ENCODE data around the gene CCDC13.
"Not testable (repeated sequence)": the region's sequence is repeated elsewhere in the genome, so short reads cannot be mapped to it uniquely, and the experiment has no call there.

Gene CCDC13, protein sequence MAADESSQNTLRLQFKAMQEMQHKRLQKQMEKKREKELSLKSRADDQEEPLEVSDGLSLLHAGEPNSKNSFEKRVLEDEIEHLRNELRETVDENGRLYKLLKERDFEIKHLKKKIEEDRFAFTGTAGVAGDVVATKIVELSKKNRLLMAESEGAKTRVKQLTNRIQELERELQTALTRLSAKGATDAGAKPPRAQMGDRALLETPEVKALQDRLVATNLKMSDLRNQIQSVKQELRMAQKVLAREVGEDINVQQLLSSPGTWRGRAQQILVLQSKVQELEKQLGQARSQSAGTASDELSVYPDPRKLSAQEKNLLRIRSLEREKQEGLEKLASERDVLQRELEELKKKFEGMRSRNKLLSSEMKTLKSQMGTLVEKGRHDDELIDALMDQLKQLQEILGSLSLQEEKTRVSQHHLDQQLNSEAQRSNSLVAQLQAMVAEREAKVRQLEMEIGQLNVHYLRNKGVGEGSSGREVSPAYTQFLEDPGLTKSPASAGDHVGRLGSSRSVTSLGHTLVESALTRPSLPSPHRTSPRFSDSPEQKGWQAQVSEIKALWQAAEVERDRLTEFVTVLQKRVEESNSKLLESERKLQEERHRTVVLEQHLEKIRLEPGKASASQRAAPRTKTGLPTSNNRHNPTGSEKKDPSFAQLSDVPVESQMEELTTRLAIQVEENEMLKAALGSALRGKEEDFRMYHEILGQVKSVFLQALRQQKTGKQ

DNA sequence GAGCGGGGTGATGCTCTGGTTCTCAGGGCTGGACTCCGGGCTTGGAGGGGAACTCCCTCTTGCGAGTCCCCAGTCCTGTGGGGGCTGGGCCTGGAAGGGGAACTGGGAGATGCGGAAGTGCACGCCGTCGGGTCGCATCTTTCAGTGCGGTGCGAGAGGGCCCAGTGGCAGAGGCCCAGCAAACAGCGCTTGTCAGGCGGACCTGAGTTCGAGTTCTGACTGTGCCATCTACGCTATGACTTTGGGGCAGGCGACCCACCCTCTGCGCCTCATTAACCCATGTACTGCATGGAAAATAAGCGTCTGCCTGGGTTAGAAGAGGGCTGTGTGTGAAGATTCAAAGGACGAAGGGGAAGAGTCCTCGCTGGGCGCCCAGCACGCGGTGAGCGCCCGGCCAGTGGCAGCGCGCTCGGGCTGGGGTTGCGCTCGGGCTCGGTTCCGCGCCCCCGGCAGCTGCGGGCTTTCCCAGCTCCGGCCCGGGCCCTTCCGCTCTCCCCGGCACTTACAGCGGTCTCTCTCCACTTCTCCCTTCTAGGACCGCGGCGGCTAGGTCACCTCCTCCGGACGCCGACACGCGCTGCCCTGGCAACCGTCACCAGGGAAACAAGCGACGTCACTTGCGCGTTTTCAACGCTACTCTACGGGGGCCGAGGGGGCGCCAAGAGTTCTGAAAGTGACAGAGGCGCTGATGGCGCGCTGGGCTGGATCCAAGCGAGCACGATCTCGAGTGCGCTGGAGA, at the start of gene CCDC13:
Gene CCDC13 (minus strand): TSS at position 584 of the 739 bp plus-strand sequence. CDS start 14,908 bp downstream, outside the sequence.
- DNase-seq, result peak; percentile 78 to 87

DNA sequence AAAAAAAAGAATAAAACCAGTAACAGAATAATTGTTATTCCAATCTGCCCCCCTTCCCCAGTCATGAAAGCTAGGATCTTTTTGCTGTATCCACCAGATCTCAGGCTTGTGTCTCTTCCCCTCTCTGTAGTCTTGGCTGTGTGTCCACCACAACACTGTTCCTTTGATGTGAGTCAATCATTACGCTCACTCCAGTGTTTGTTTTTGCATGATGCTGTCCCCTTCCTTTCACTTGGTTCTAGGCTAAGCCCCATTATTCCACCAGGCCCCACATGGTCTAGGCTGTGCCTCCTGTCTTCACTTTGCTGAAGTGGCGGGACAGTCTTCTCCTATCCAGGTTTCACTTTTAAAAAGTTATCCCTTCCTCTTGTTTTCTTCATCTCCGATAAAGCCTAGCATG, 49.8 kb upstream of the CCDC13 start:
- DNase-seq, result no peak

DNA sequence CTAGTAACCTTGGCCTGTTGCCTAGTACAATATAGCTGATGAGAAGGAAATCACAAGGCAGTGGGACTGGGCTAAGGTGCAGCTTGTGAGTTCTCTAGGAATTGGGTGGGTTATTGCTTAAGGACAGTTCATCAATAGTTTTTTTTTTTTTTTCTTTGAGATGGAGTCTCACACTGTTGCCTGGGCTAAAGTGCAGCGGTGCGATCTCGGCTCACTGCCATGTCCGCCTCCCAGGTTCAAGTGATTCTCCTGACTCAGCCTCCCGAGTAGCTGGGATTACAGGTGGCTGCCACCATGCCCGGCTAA, 47.6 kb upstream of the CCDC13 start:
- no peak for DNase-seq

DNA sequence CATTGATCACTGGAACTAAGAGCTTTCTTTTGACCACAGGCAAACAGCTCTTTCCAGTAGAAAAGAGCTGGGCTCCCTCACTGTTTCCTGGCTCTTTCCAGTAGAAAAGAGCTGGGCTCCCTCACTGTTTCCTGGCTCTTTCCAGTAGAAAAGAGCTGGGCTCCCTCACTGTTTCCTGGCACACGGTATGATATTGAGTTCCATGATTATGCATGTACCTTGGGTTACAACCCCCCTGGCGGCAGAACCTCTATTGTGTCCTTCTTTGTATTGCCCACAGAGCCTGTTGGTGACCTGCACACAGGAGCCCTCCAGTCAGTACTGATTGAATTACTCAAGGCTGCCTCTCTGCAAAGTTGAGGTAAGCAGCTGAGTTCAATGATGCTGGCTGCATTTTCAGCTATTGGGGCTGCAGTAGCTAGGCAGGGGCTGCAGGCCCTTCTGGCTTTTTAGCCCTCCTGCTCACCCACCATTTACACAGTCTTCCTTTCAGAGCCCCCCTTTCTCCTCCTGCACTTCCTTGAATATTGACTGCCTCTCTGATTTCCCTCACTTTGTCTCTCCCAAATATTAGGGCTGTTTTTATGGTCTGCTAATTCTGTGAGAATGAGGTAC, 46.4 kb upstream of the CCDC13 start:
- DNase-seq, result no peak

DNA sequence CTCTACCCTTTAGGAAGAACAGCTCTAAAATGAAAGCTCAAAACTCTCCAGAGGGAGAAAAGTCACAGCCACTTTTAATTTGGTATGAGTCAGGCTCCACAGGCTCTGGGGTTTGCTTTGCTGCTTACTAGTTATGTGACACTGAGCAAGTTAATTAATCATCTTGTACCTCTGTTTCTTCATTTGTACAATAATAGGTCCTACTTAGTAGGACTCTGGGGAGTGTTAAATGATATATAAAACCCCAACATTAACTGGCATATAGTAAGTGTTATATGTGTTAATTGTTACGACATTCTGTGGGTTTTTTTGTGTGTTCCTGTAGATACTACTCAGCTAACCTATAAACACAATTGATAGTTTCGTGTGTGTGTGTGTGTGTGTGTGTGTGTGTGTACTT, 42.8 kb upstream of the CCDC13 start:
- DNase-seq, result no peak

DNA sequence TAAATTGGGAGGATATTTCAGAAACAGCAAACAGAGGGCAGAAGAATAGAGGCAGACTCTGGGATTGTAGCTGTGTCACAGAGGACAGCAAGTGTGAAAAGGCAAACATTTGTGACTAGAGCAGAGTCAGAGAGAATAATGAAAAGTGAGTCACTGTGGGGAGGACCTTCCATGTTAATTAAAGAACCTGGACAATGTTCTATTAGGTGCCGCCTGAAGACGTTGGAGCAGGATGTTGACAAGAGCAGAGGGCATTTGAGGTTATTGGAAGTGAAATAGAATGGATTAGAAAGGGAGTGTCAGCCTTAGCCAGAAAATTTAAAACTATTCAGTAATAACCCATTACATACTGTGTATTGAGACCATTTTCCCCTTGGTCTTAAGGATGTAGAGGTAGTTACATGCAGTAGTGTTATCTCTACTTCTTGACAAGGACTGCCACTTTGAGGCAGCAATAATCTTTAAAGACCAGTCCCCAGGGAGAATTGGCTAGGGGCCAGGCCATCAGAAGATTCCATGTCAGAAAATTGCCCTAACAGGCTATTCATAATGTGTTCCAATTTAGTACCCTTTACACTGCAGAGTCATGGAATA, 42.0 kb upstream of the CCDC13 start:
- DNase-seq, result no peak

DNA sequence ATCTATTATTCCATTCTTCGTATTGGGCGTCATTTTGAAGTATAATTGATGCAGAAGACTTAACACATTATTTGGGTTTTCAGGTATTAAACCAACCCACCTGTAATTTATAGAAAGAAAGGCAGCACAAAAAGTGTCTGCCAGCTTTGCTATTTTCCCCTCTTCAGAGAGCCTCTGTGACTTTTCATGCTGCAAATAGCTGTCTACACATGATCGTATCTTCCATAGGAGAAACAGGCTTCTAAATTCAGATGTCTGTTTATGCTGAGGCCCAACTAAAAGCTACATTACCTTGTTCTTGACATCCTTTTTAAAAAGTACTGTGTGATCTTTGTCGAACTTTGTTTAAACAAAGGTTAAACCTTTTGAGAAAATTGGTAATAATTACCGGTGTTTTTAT, 41.2 kb upstream of the CCDC13 start:
- DNase-seq, result no peak

DNA sequence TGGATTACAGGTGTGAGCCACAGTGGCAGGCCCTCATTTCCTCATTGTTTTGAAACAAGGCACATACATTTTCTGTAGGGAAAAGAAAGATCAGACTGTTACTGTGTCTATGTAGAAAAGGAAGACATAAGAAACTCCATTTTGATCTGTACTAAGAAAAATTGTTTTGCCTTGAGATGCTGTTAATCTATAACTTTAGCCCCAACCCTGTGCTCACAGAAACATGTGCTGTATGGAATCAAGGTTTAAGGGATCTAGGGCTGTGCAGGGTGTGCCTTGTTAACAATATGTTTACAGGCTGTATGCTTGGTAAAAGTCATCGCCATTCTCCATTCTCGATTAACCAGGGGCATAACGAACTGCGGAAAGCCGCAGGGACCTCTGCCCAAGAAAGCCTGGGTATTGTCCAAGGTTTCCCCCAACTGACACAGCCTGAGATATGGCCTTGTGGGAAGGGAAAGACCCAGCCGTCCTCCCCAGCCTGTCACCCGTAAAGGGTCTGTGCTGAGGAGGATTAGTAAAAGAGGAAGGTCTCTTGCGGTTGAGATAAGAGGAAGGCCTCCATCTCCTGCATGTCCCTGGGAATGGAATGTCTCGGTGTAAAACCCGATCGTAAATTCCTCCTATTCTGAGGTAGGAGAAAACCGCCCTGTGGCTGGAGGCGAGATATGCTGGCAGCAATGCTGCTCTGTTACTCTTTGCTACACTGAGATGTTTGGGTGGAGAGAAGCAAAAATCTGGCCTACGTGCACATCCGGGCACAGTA, 38.2 kb upstream of the CCDC13 start:
- not testable (repeated sequence) for DNase-seq

DNA sequence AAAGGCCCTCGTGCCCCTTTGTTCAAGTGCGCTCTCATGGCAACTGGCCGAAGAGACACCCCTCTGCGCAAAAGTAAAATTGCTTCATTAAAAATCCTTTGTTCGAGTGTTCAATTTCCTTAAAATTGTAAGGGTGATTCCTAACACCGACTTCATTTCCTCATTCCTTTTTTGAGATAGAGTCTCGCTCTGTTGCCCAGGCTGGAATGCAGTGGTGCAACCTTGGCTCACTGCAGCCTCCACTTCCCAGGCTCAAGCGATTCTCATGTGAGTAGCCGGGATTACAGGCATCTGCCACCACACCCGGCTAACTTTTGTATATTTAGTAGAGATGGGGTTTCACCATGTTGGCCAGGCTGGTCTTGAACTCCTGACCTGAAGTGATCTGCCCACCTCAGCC, 37.7 kb upstream of the CCDC13 start:
- not testable (repeated sequence) for DNase-seq

DNA sequence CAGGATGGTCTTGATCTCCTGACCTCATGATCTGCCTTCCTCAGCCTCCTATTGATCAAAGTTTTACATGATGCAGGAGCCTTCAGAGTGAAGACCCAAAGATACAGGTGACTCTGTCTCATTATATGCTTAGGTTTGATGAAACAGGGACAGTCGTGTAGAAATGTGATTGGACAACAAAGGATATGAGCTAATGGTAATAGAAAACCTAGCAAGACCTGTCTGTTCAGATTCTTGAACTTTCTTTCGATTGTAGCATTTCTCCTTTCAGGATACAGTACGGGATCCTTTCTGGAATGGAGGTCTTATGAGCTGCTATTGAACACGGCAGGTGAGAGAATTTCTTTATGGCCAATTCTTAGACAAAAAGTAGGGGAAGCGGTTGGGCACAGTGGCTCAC, 36.1 kb upstream of the CCDC13 start, which contains the start of gene ACKR2:
Gene ACKR2 (plus strand): TSS at position 244 of the 400 bp plus-strand sequence. CDS start 55,058 bp downstream, outside the sequence.
- DNase-seq, result no peak

DNA sequence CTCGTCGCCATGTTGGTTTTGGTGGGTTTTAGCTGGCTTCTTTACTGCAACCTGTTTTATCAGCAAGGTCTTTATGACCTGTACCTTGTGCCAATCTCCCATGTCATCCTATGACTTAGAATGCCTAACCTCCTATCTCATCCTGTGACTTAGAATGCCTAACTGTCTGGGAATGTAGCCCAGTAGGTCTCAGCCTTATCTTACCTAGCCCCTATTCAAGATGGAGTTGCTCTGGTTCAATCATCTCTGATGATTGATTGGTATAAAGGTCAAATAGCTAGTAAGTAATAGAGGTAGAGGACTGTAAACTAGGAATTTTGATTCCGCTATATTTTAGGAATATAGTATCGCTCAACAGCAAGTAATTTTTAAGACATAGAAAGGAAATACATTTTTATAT, 34.9 kb upstream of the CCDC13 start:
- DNase-seq, result no peak

DNA sequence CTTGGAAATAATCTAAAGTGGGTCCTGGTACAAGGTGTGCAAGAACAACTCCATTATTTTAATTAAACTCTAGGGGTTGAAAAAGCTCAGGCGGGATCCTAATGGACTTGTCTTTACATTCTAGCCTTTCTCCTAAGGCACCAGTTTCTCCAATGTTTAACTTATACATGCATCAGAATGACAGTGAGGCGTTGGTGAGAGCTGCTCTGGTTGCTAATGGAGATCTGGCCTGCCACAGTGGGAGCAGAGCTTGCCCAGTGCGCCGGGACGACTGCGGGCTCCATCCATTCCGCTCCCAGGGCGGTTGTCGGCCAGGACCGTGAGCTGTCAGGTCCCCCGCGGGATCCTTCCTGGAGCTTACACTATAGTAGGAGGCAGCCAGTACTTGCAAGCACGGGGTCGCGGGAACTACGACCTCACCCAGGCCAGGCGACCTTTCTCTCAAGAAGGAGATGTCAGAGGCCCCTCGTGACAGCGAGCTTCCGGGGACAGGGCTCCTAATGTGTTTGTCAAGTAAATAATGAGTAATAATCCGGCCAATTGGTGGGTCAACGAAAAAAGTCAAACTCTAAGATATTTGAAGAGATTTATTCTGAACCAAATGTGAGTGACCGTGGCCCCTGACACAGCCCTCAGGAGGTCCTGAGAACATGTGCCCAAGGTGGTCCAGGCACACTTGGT, 32.2 kb upstream of the CCDC13 start:
- DNase-seq, result no peak

DNA sequence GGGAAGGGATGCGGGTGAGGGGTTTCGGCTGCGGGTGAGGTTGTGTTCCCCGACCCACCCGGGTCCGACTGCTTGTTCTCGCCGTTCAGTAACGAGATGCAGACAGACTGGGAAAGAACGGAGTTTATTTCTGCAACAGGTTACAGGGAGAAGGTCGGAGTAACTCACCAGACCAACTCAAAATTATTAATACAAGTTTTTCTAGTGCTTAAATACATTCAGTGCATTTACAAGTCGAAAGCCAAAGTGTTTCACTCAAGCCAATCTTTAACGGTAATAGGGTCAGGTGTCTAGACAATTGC, 31.7 kb upstream of the CCDC13 start:
- no peak for DNase-seq

DNA sequence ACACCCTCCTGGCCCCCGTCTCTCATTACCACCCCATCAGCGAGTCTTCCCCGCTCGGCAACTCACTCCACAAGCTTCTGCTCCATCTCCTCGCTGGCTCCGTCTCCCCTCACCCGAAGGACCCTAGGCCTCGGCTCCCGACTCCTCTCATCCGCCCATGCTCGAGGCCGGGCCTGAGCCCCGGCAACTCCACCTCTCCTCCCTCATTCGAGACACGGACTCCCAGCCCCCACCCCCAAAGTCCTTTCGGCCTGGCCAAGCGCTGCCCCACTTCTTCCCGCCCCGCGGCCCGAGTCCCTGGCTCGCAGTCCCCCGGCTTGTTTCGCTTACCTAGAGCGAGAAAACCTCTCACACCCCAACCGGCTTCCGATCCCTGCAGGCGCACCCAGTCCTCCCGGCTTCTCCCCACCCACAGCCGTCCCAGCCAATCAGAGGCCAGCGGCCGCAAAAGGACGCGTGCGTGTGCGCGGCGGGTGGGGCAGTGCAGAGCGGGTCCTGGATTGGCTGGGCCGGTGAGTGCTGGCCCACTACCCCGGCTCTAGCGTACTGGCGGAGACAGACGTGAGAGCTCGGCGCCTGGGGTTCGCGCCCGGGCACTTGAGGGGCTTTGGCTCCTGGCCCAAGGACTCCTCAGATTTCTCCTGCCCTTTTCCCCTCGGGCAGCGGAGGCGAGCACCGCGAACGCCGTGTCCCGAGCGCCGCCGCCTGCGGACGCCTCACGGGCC, 31.2 kb upstream of the CCDC13 start, which contains the start of gene HIGD1A:
Gene HIGD1A (minus strand): TSS at position 385 of the 725 bp plus-strand sequence. CDS start 10,237 bp downstream, outside the sequence.
- DNase-seq, result peak; percentile 94 to 95

DNA sequence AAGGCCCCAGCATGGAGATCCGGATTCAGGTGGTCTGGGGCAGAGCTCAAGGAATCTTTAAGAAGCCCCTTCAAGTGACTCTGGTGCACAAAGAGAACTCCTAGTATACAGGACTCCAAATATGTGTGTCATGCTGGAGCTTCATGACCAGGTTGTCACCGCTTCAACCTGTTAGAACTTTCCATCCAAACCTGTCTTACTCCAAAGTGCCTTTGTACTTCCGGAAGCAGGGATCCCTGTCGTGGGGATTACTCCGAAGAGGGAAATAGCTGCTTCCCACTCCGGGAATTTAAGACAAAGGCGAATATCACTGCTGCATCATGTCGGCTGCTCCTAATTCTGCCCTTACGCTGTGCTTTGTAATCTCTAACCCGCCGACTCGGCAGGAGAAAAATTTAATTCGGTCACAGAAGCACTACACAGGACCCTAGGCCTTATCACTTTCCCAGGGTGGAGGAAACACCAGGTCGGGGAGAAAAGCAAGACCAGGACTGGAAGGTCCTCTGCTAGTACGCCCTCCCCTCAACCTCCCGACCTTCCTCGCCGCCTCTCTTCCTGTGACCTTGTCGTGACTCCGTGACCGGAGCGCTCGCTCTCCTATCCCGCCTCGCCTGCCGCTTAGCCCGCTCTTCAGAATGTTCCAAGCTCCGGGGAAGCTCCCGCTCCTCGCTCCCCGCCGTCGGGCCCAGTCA, 30.5 kb upstream of the CCDC13 start:
- DNase-seq, result peak in 1 of 2 experiments; percentile 72

DNA sequence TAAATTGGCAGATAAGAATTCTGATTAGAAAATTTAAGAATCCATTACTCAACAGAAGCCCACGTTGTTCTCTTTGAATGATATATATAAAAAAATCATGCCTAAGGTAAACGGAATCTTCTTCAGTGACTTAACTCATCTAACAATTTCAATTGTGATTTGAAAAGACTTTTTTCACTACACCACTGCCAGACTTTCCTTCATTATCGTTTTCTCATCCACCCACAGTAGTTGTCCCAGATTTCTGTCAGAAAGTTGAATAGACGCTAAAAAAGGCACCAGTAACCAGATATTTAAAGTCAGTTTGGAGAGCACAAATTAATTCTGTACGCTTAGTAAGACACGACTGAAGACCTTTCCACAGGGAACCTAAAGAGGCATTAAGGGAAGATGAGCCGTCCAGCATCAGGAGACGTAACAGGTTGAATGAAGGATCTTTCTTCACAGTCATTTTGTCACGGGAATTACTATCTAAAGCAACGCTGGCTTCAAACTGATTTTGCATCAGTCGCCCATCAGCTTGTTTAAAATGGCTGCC, 29.9 kb upstream of the CCDC13 start:
- no peak for DNase-seq

DNA sequence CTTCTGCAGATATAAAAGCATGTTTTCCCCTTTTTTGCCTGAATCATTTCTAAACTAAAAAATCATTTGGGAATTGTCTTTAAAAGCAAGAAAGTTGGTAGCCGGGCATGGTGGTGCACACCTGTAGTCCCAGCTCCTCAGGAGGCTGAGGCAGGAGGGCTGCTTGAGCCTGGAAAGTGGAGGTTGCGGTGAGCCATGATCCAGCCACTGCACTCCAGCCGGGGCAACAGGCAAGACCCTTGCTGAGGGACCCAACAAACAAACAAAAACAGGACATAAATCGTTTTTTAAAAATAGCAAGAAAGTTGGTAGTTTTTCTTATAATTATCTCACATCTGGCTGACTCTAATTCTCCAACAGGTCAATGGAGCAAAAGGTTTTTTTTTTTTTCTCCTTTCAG, 28.7 kb upstream of the CCDC13 start:
- no peak for DNase-seq

DNA sequence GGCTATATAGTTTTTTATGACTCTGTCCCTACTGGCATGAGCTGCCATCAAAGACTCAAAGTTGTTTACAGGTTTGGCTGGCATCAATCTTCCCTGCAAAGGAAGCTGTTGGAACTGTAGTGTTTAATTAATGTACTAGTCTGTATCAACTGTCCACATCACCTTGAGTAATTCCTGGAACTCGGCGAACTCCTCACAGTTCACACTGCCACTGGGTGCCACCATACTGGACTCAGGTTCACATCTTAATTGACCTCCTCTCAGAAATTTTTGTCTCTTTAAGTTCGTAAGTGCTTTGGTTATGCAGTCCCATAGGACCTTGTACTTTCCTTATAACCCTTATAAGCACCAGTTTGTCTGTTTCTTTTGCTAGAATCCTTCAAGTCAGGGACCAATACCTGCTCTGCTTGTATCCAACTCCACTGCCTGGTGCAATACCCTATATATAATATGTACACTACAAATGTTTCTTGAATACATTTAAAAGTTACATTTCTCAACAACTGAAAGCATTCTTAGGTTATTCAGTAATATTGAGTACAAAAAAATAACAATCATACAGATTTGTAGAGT, 28.1 kb upstream of the CCDC13 start:
- DNase-seq, result no peak

DNA sequence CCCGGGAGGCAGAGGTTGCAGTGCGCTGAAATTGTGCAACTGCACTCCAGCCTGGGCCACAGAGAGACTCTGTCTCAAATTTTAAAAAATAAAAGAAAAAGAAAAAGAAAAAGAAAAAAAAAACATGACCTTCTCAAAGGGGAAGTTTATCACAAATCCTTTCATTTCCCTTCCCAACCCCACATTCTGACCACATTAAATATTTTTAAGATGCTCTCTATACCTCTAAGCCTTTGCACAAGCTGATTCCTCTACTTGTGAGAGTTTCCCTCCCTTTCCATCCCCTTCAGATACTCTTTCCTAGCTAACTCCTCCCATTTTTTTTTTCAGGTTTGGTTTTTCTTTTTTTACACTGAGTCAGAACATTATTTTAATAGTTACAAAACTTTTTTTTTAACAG, 27.2 kb upstream of the CCDC13 start:
- no peak for DNase-seq
